ENCODE measurements around the gene CTDSP1. TPM values are rescaled to one million over a fixed set of nuclear protein-coding genes. Genes with fewer than 3 reads are reported as not detected.
A peak's percentile ranks its signal among the peaks of the same experiment; 100 is the strongest.

CTDSP1 gene
- total and polyA plus RNA-seq, 2 donors (not counting 1 experiment from before 2014, with no cell fraction given): 99.8 to 207 TPM

DNA sequence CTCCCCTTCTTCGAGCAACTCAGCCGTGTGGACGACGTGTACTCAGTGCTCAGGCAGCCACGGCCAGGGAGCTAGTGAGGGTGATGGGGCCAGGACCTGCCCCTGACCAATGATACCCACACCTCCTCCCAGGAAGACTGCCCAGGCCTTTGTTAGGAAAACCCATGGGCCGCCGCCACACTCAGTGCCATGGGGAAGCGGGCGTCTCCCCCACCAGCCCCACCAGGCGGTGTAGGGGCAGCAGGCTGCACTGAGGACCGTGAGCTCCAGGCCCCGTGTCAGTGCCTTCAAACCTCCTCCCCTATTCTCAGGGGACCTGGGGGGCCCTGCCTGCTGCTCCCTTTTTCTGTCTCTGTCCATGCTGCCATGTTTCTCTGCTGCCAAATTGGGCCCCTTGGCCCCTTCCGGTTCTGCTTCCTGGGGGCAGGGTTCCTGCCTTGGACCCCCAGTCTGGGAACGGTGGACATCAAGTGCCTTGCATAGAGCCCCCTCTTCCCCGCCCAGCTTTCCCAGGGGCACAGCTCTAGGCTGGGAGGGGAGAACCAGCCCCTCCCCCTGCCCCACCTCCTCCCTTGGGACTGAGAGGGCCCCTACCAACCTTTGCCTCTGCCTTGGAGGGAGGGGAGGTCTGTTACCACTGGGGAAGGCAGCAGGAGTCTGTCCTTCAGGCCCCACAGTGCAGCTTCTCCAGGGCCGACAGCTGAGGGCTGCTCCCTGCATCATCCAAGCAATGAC lies 4.8 kb downstream of the CTDSP1 start:
- H3K27ac ChIP-seq (ENCODE audit: low read length in 2 of 2): peak overlapping the region in 1 of 2 donors; percentile 78
- peaks cover 2 to 33% of the 10 kb centered on the region in 2 experiments for H3K36me3 ChIP-seq (replicated peaks in 1 of 2; ENCODE audit: control extremely low read depth in 1 of 2, control insufficient read depth in 1 of 2, extremely low read depth in 1 of 2, insufficient read depth in 2 of 2, low read length in 1 of 2)
- H3K9ac ChIP-seq (ENCODE audit: low read length): no peak overlapping the region
- peak overlapping the region; percentile 64 for H3K27ac Mint-ChIP-seq
- H3K27me3 Mint-ChIP-seq: no peaks in the 10 kb centered on the region
- H2AFZ ChIP-seq (ENCODE audit: insufficient read depth, low read depth, low read length, poor library complexity, severe bottlenecking): no peak overlapping the region
- DNase-seq: peak; percentile 39
- H3K4me1 Mint-ChIP-seq: peaks cover 53% of the 10 kb centered on the region
- WGBS (ENCODE audit: insufficient coverage): 60% methylated on average over 9 of the region's 16 CpGs
- H3K4me2 ChIP-seq (replicated peaks; ENCODE audit: low read depth, low read length, poor library complexity, severe bottlenecking): no peak overlapping the region
- no peak for ATAC-seq (ENCODE audit: low read depth)
- intact Hi-C loops (cut with micrococcal nuclease): no loop called here
- no peaks in the 10 kb centered on the region for H3K9me3 ChIP-seq (ENCODE audit: control extremely low read depth in 1 of 3, control insufficient read depth in 2 of 3, insufficient read depth in 1 of 3, low read length in 2 of 3)
- TF ChIP-seq, protein P1, sequence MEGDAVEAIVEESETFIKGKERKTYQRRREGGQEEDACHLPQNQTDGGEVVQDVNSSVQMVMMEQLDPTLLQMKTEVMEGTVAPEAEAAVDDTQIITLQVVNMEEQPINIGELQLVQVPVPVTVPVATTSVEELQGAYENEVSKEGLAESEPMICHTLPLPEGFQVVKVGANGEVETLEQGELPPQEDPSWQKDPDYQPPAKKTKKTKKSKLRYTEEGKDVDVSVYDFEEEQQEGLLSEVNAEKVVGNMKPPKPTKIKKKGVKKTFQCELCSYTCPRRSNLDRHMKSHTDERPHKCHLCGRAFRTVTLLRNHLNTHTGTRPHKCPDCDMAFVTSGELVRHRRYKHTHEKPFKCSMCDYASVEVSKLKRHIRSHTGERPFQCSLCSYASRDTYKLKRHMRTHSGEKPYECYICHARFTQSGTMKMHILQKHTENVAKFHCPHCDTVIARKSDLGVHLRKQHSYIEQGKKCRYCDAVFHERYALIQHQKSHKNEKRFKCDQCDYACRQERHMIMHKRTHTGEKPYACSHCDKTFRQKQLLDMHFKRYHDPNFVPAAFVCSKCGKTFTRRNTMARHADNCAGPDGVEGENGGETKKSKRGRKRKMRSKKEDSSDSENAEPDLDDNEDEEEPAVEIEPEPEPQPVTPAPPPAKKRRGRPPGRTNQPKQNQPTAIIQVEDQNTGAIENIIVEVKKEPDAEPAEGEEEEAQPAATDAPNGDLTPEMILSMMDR (IDR thresholded peaks at IDR 0.05): no peak
- no peak for TF ChIP-seq EZH2 (IDR thresholded peaks at IDR 0.05; ENCODE audit: borderline replicate concordance, insufficient read depth, low read depth, low read length, poor library complexity, severe bottlenecking)
- H3K27me3 ChIP-seq (replicated peaks in 1 of 4; ENCODE audit: control extremely low read depth in 1 of 4, control insufficient read depth in 3 of 4, insufficient read depth in 4 of 4, low read length in 3 of 4): no peaks in the 10 kb centered on the region
- H4K20me1 ChIP-seq (ENCODE audit: control insufficient read depth, insufficient read depth, low read length, poor library complexity, severe bottlenecking): peaks cover 39% of the 10 kb centered on the region
- CTCF ChIA-PET: interaction anchor here (0.5 to 2.1 kb wide), 3 partner anchors 7 to 81 kb away, joined by 4 to 9 read pairs (median 4); no protein-coding TSS in a partner anchor
- no peaks in the 10 kb centered on the region for H3K9me3 Mint-ChIP-seq (ENCODE audit: insufficient read depth)
- peaks cover 20% of the 10 kb centered on the region for H3K79me2 ChIP-seq (ENCODE audit: control insufficient read depth, insufficient read depth, low read length)
- POLR2A ChIA-PET: interaction anchor here (0.6 to 1.2 kb wide), 4 partner anchors 9 to 131 kb away, joined by 3 to 8 read pairs (median 4); no protein-coding TSS in a partner anchor
- no peak overlapping the region for H3K4me3 Mint-ChIP-seq
- H3K4me3 ChIP-seq (ENCODE audit: control extremely low read depth in 1 of 5, extremely low read depth in 1 of 5, insufficient read depth in 1 of 5, low read depth in 2 of 5, low read length in 4 of 5): no peak overlapping the region
- H3K4me1 ChIP-seq (ENCODE audit: control insufficient read depth in 2 of 2, insufficient read depth in 2 of 2, low read length in 2 of 2): peaks cover 34 to 54% of the 10 kb centered on the region in 2 donors

Measured in B cell (primary cell).